Panc1 (cell line): ENCODE measurements around the gene LETMD1. TPM values are rescaled to one million over a fixed set of nuclear protein-coding genes. Genes with fewer than 3 reads are reported as not detected.

ENCODE experiments used
- ATAC-seq: fragments of 200-7000 bp; cut with Tn5 transposase; 2 replicates; pipeline ENCODE4 v1.9.1; 2020; ENCODE audit warnings: mild to moderate bottlenecking, moderate library complexity
- BruUV-seq: library from RNA; stranded (reverse); fragments of 400-500 nt; replicated peaks from 2 replicates; lab custom pipeline; 2021; lab: Mats Ljungman, UMichigan
- CTCF ChIA-PET: fragments of 300-600 bp; sonication (Branson Sonifier 250); formaldehyde crosslinking; loops from one replicate; lab custom pipeline; 2022; ENCODE audit warnings: antibody characterized with exemption; lab: Charles Lee
- POLR2A ChIA-PET: fragments of 300-600 bp; sonication (Branson Sonifier 250); formaldehyde crosslinking; loops from one replicate; lab custom pipeline; 2022; ENCODE audit warnings: antibody characterized with exemption; lab: Charles Lee
- DNase-seq: peaks from one replicate; pipeline ENCODE4 v3.0.0-alpha.2; 2010; ENCODE audit warnings: low read depth, low spot score
- H3K27ac ChIP-seq: 2 replicates; pipeline ENCODE4 v1.5.1; 2011; ENCODE audit warnings: mild to moderate bottlenecking, low read length, inconsistent platforms
- H3K27me3 ChIP-seq: fragments of 200-500 bp; sonication (Bioruptor generic); 2 replicates; pipeline ENCODE4 v1.6.0; 2014; ENCODE audit warnings: low read length, inconsistent platforms; ENCODE audit not compliant: control insufficient read depth, insufficient read depth
- H3K36me3 ChIP-seq: fragments of 200-500 bp; sonication (Bioruptor generic); 2 replicates; pipeline ENCODE4 v1.5.1; 2014; ENCODE audit warnings: inconsistent platforms, mild to moderate bottlenecking, low read length, moderate library complexity; ENCODE audit not compliant: control insufficient read depth, insufficient read depth
- H3K4me1 ChIP-seq: 2 replicates; pipeline ENCODE4 v1.5.1; 2011; ENCODE audit warnings: inconsistent platforms, mild to moderate bottlenecking, low read length, moderate library complexity; ENCODE audit not compliant: control insufficient read depth, insufficient read depth
- H3K4me3 ChIP-seq, 2 experiments: 2 replicates each; pipeline ENCODE4 v1.5.1; 2011 to 2012; ENCODE audit warnings: low read depth in 2 of 2, low read length in 2 of 2, mild to moderate bottlenecking in 2 of 2, inconsistent platforms in 1 of 2, moderate library complexity in 1 of 2
- H3K9me3 ChIP-seq: fragments of 200-500 bp; sonication (Bioruptor generic); 2 replicates; pipeline ENCODE4 v1.5.1; 2014; ENCODE audit warnings: low read depth, mild to moderate bottlenecking, inconsistent platforms, low read length, moderate library complexity; ENCODE audit not compliant: control insufficient read depth, insufficient read depth
- POLR2AphosphoS5 ChIP-seq: IDR thresholded peaks from 2 replicates; pipeline ENCODE4 v1.6.1; 2012; ENCODE audit warnings: mild to moderate bottlenecking, low read depth, low read length, moderate library complexity
- SIN3A ChIP-seq: IDR thresholded peaks from 2 replicates; pipeline ENCODE4 v1.6.1; 2012; ENCODE audit warnings: low read depth, mild to moderate bottlenecking, low read length, moderate library complexity, borderline replicate concordance; ENCODE audit not compliant: insufficient read depth
- TCF7L2 ChIP-seq: IDR thresholded peaks from 2 replicates; pipeline ENCODE4 v1.6.1; 2011; ENCODE audit warnings: mild to moderate bottlenecking, low read depth, low read length, inconsistent platforms
- in situ Hi-C: cut with HindIII; loops from 2 replicates; pipeline ENCODE4 v1.10.0; 2016; ENCODE audit warnings: low sequenced_read_pairs, low pct_unique_long_range_greater_than_20kb
- intact Hi-C: fragments of 100-400 bp; cut with micrococcal nuclease; formaldehyde crosslinking; loops from one replicate; pipeline ENCODE4 v1.10.0; 2022; ENCODE audit not compliant: unreplicated experiment
- total RNA-seq: library from RNA; stranded (reverse); gene quantifications from one replicate; pipeline ENCODE4 v1.2.1, GENCODE V29; 2021; ENCODE audit not compliant: unreplicated experiment
- TF ChIP-seq, protein P1 (sequence below), 2 experiments: IDR thresholded peaks; 2 replicates each; pipeline ENCODE4 v1.6.1; 2011 to 2012; ENCODE audit warnings: low read depth in 2 of 2, control low read depth in 1 of 2, low read length in 1 of 2, mild to moderate bottlenecking in 1 of 2, moderate library complexity in 1 of 2; ENCODE audit not compliant: insufficient read depth in 1 of 2
- TF ChIP-seq, protein P2 (sequence below): fragments of 450-650 bp; IDR thresholded peaks from 2 replicates; pipeline ENCODE4 v1.5.1; 2017; ENCODE audit warnings: mild to moderate bottlenecking

The LETMD1 gene
- total RNA-seq, 1 experiment from 2014 or later, result 47.9 TPM

DNA sequence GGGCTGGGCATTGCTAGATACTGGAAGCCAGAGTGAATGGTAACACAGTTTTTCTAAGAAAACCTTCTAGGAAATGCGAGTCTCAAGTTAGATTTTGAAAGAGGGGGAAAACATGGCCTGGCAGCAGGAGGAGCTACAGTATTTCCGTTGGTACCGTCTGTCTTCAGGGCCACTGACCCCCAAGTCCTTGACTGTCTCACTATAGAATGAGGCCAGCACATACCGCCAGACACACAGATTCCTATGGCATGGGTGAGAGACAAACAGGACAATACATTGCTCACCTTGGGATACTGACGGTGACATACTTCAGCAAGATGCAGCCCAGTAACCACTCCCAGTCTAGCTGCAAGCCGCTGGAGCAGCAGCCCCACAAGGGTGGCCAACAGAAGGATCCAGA, 43.6 kb upstream of the LETMD1 start:
- no peak for ATAC-seq
- peaks cover 4% of the 10 kb centered on the region; the same call in 1 of the 2 replicates for H3K36me3 ChIP-seq
- no TSS peak for BruUV-seq
- DNase-seq, result no peak
- H3K9me3 ChIP-seq, result no peaks in the 10 kb centered on the region
- H3K27ac ChIP-seq, result no peak overlapping the region
- intact Hi-C loops, result no loop called here
- CTCF ChIA-PET, result no interaction called here
- H3K27me3 ChIP-seq, result no peaks in the 10 kb centered on the region
- POLR2A ChIA-PET, result no interaction called here
- in situ Hi-C loops, result no loop called here
- no peak for TF ChIP-seq TCF7L2
- TF ChIP-seq SIN3A, result no peak
- no peak for TF ChIP-seq POLR2AphosphoS5
- TF ChIP-seq, protein P1, sequence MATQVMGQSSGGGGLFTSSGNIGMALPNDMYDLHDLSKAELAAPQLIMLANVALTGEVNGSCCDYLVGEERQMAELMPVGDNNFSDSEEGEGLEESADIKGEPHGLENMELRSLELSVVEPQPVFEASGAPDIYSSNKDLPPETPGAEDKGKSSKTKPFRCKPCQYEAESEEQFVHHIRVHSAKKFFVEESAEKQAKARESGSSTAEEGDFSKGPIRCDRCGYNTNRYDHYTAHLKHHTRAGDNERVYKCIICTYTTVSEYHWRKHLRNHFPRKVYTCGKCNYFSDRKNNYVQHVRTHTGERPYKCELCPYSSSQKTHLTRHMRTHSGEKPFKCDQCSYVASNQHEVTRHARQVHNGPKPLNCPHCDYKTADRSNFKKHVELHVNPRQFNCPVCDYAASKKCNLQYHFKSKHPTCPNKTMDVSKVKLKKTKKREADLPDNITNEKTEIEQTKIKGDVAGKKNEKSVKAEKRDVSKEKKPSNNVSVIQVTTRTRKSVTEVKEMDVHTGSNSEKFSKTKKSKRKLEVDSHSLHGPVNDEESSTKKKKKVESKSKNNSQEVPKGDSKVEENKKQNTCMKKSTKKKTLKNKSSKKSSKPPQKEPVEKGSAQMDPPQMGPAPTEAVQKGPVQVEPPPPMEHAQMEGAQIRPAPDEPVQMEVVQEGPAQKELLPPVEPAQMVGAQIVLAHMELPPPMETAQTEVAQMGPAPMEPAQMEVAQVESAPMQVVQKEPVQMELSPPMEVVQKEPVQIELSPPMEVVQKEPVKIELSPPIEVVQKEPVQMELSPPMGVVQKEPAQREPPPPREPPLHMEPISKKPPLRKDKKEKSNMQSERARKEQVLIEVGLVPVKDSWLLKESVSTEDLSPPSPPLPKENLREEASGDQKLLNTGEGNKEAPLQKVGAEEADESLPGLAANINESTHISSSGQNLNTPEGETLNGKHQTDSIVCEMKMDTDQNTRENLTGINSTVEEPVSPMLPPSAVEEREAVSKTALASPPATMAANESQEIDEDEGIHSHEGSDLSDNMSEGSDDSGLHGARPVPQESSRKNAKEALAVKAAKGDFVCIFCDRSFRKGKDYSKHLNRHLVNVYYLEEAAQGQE (IDR thresholded peaks at IDR 0.05; ENCODE audit: insufficient read depth in 1 of 2, low read depth in 2 of 2, low read length in 1 of 2), result no peak
- TF ChIP-seq, protein P2, sequence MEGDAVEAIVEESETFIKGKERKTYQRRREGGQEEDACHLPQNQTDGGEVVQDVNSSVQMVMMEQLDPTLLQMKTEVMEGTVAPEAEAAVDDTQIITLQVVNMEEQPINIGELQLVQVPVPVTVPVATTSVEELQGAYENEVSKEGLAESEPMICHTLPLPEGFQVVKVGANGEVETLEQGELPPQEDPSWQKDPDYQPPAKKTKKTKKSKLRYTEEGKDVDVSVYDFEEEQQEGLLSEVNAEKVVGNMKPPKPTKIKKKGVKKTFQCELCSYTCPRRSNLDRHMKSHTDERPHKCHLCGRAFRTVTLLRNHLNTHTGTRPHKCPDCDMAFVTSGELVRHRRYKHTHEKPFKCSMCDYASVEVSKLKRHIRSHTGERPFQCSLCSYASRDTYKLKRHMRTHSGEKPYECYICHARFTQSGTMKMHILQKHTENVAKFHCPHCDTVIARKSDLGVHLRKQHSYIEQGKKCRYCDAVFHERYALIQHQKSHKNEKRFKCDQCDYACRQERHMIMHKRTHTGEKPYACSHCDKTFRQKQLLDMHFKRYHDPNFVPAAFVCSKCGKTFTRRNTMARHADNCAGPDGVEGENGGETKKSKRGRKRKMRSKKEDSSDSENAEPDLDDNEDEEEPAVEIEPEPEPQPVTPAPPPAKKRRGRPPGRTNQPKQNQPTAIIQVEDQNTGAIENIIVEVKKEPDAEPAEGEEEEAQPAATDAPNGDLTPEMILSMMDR, result no peak
- H3K4me1 ChIP-seq, result no peaks in the 10 kb centered on the region; the same call in 1 of the 2 replicates
- H3K4me3 ChIP-seq, result no peak overlapping the region

DNA sequence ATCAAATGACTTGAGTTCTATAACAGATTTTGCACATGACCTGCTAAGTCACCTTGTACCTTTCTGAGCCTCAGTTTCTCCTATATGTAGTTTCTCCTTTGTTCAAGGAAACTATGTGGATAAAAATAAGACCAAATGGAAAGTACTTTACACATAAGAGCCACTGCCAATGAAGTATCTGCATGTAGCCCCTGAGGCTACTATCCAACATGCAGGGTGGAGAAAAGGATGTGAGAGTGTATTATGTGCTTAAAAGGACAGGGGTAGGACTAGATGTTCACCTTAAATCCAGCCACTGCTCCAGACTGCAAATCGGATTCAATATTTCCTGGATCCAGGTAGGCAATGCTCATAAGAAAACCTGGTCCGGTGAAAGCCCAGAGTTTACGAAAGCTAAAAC, 43.1 kb upstream of the LETMD1 start:
- TF ChIP-seq TCF7L2, result no peak
- Histone ChIP-seq H3K36me3 (peaks cover 4% of the 10 kb centered on the region; the same call in 1 of the 2 replicates), H3K9me3 (no peaks in the 10 kb centered on the region), H3K27me3 (no peaks in the 10 kb centered on the region), H3K4me3 (no peak overlapping the region), H3K27ac (no peak overlapping the region), H3K4me1 (no peaks in the 10 kb centered on the region; the same call in 1 of the 2 replicates)
- ChIA-PET POLR2A (no interaction called here), CTCF (no interaction called here)
- in situ Hi-C loops (no loop called here), intact Hi-C loops (no loop called here)
- no peak for DNase-seq
- no peak for ATAC-seq
- no TSS peak for BruUV-seq

DNA sequence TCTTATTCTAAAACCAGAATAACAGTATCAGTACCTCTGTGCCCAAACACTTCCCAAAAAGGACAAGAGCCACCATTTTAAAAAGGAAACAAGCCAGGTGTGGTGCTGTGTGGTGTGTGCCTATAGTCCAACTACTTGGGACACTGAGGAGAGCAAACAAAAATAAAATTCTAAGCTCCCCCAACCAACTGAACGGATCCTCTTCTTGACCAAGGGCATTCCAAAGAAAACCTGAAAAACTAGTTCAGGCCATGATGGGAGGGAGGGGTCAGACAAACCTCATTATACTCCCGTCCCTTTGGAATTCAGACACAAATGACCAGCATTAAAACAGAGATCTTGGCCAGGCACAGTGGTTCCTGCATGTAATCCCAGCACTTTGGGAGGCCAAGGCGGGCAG, 42.5 kb upstream of the LETMD1 start:
- TF ChIP-seq, protein P1 (IDR thresholded peaks at IDR 0.05; ENCODE audit: insufficient read depth in 1 of 2, low read depth in 2 of 2, low read length in 1 of 2), result no peak
- TF ChIP-seq POLR2AphosphoS5 (no peak), SIN3A (no peak), TCF7L2 (no peak)
- TF ChIP-seq, protein P2, result no peak
- no peak overlapping the region for H3K27ac ChIP-seq
- H3K27me3 ChIP-seq, result no peaks in the 10 kb centered on the region
- H3K9me3 ChIP-seq, result no peaks in the 10 kb centered on the region
- in situ Hi-C loops, result no loop called here
- no peaks in the 10 kb centered on the region; the same call in 1 of the 2 replicates for H3K4me1 ChIP-seq
- ATAC-seq (no peak), DNase-seq (no peak)
- intact Hi-C loops, result no loop called here
- H3K4me3 ChIP-seq, result no peak overlapping the region
- POLR2A ChIA-PET, result no interaction called here
- peaks cover 4% of the 10 kb centered on the region; the same call in 1 of the 2 replicates for H3K36me3 ChIP-seq
- CTCF ChIA-PET, result no interaction called here
- BruUV-seq, result no TSS peak
